ENCODE measurements around the gene BIRC2. TPM values are rescaled to one million over a fixed set of nuclear protein-coding genes. Genes with fewer than 3 reads are reported as not detected.

Gene BIRC2
- polyA plus RNA-seq, 1 donor (not counting 4 experiments of a cell fraction or from before 2014, with no cell fraction given), result 53.8 TPM

DNA sequence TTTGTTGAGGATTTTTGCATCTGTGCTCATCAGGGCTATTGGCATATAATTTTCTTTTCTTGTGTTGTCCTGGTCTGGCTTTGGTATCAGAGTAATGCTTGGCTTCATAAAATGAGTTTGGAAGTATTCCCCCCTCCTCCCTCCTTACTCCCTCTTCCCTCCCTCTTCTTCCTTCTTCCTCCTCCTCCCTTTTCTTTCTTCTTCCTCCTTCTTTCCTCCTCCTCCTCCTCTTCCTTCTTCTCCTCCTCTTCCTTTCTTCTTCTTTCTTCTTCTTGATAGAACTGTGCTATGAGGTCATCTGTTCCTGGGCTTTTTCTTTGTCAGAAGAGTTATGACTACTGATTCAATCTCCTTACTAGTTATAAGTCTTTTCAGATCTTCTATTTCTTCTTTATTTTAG, 10.1 kb downstream of the BIRC2 start:
- Histone ChIP-seq H3K9ac (ENCODE audit: control insufficient read depth, extremely low read depth, insufficient read depth, low read length) (no peak overlapping the region), H3K27me3 (ENCODE audit: control insufficient read depth, extremely low read depth, insufficient read depth, low read length) (no peaks in the 10 kb centered on the region), H3K4me1 (ENCODE audit: control insufficient read depth, extremely low read depth, insufficient read depth, low read length) (no peaks in the 10 kb centered on the region), H3K4me2 (ENCODE audit: control insufficient read depth, extremely low read depth, insufficient read depth, low read depth, low read length) (no peak overlapping the region), H3K36me3 (ENCODE audit: control insufficient read depth in 2 of 2, extremely low read depth in 1 of 2, insufficient read depth in 2 of 2, low read length in 2 of 2) (peaks cover 6 to 26% of the 10 kb centered on the region in 2 experiments), H4K20me1 (ENCODE audit: control insufficient read depth, extremely low read depth, insufficient read depth, low read length) (no peaks in the 10 kb centered on the region), H3K9me3 (ENCODE audit: control insufficient read depth, low read depth, low read length) (no peaks in the 10 kb centered on the region), H2AFZ (ENCODE audit: control insufficient read depth, low read length) (no peak overlapping the region), H3K4me3 (ENCODE audit: control insufficient read depth in 2 of 3, extremely low read depth in 1 of 3, insufficient read depth in 2 of 3, low read depth in 1 of 3, low read length in 3 of 3) (no peak overlapping the region), H3K27ac (ENCODE audit: control insufficient read depth, insufficient read depth, low read length) (no peak overlapping the region), H3K79me2 (ENCODE audit: control insufficient read depth, insufficient read depth, low read length) (peaks cover 63% of the 10 kb centered on the region), H3K9me1 (ENCODE audit: control insufficient read depth, extremely low read depth, insufficient read depth, low read length) (no peaks in the 10 kb centered on the region)
- TF ChIP-seq EZH2 (IDR thresholded peaks at IDR 0.05; ENCODE audit: low read length), result no peak
- TF ChIP-seq, protein P1, sequence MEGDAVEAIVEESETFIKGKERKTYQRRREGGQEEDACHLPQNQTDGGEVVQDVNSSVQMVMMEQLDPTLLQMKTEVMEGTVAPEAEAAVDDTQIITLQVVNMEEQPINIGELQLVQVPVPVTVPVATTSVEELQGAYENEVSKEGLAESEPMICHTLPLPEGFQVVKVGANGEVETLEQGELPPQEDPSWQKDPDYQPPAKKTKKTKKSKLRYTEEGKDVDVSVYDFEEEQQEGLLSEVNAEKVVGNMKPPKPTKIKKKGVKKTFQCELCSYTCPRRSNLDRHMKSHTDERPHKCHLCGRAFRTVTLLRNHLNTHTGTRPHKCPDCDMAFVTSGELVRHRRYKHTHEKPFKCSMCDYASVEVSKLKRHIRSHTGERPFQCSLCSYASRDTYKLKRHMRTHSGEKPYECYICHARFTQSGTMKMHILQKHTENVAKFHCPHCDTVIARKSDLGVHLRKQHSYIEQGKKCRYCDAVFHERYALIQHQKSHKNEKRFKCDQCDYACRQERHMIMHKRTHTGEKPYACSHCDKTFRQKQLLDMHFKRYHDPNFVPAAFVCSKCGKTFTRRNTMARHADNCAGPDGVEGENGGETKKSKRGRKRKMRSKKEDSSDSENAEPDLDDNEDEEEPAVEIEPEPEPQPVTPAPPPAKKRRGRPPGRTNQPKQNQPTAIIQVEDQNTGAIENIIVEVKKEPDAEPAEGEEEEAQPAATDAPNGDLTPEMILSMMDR (optimal IDR thresholded peaks at IDR 0.05 in 1 of 3, IDR thresholded peaks at IDR 0.05 in 1 of 3, conservative IDR thresholded peaks at IDR 0.05 in 1 of 3; ENCODE audit: extremely low read depth in 1 of 3, insufficient read depth in 2 of 3, low read length in 3 of 3), result no peak
- no peak for DNase-seq (ENCODE audit: low read depth, low spot score)
- no peak for FAIRE-seq
- dilution Hi-C loops (cut with MboI; ENCODE audit: extremely low pct_ligation_motif_present, low sequenced_read_pairs), result no loop called here

DNA sequence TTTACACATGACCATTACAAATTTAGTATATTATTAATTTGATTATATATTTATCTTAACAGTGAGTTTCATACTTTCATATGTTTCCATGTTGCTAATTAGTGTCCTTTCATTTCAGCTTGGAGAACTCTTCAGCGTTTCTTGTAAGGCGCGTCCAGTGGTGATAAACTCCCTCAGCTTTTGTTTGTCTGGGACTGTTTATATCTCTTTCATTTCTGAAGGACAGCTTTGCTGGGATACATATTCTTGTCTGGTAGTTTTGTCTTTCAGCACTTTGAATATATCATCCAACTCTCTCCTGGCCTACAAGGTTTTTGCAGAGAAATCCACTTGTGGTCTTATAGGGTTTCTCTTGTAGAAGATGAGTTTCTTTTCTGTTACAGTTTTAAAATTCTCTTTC, 12.4 kb downstream of the BIRC2 start:
- Histone ChIP-seq H3K9me3 (ENCODE audit: control insufficient read depth, low read depth, low read length) (no peaks in the 10 kb centered on the region), H3K4me2 (ENCODE audit: control insufficient read depth, extremely low read depth, insufficient read depth, low read depth, low read length) (no peak overlapping the region), H3K27ac (ENCODE audit: control insufficient read depth, insufficient read depth, low read length) (no peak overlapping the region), H3K4me1 (ENCODE audit: control insufficient read depth, extremely low read depth, insufficient read depth, low read length) (no peaks in the 10 kb centered on the region), H3K36me3 (ENCODE audit: control insufficient read depth in 2 of 2, extremely low read depth in 1 of 2, insufficient read depth in 2 of 2, low read length in 2 of 2) (peaks cover 7 to 18% of the 10 kb centered on the region in 2 experiments), H3K79me2 (ENCODE audit: control insufficient read depth, insufficient read depth, low read length) (peaks cover 50% of the 10 kb centered on the region), H4K20me1 (ENCODE audit: control insufficient read depth, extremely low read depth, insufficient read depth, low read length) (no peaks in the 10 kb centered on the region), H3K9me1 (ENCODE audit: control insufficient read depth, extremely low read depth, insufficient read depth, low read length) (no peaks in the 10 kb centered on the region), H2AFZ (ENCODE audit: control insufficient read depth, low read length) (no peak overlapping the region), H3K27me3 (ENCODE audit: control insufficient read depth, extremely low read depth, insufficient read depth, low read length) (no peaks in the 10 kb centered on the region), H3K4me3 (ENCODE audit: control insufficient read depth in 2 of 3, extremely low read depth in 1 of 3, insufficient read depth in 2 of 3, low read depth in 1 of 3, low read length in 3 of 3) (no peak overlapping the region), H3K9ac (ENCODE audit: control insufficient read depth, extremely low read depth, insufficient read depth, low read length) (no peak overlapping the region)
- dilution Hi-C loops (cut with MboI; ENCODE audit: extremely low pct_ligation_motif_present, low sequenced_read_pairs), result no loop called here
- FAIRE-seq (no peak), DNase-seq (ENCODE audit: low read depth, low spot score) (no peak)
- TF ChIP-seq EZH2 (IDR thresholded peaks at IDR 0.05; ENCODE audit: low read length), result no peak
- TF ChIP-seq, protein P1 (optimal IDR thresholded peaks at IDR 0.05 in 1 of 3, IDR thresholded peaks at IDR 0.05 in 1 of 3, conservative IDR thresholded peaks at IDR 0.05 in 1 of 3; ENCODE audit: extremely low read depth in 1 of 3, insufficient read depth in 2 of 3, low read length in 3 of 3), result no peak
